ENCODE data around the gene RARRES1. TPM values are rescaled to one million over a fixed set of nuclear protein-coding genes. Genes with fewer than 3 reads are reported as not detected.

Gene RARRES1
- total and polyA plus RNA-seq, 5 donors from 2014 or later = not detected

GRCh38 chr3:158775426-158776410 is 43.5 kb upstream of the RARRES1 start:
- no peak overlapping the region for H3K4me3 Mint-ChIP-seq
- Histone ChIP-seq H3K9me3 (ENCODE audit: control insufficient read depth in 2 of 2, low read length in 2 of 2) (no peaks in the 10 kb centered on the region), H3K4me1 (ENCODE audit: control insufficient read depth, insufficient read depth, low read length, poor library complexity, severe bottlenecking) (no peaks in the 10 kb centered on the region), H3K27ac (ENCODE audit: insufficient read depth, low read length, poor library complexity, severe bottlenecking) (no peak overlapping the region), H3K36me3 (ENCODE audit: control insufficient read depth, insufficient read depth, low read length) (no peaks in the 10 kb centered on the region), H3K27me3 (ENCODE audit: control insufficient read depth, insufficient read depth, low read length) (no peaks in the 10 kb centered on the region), H3K4me3 (ENCODE audit: low read depth, low read length) (no peak overlapping the region)
- peak in 1 of 3 donors; percentile 34 for DNase-seq
- ATAC-seq (ENCODE audit: low read depth in 2 of 2) = no peak
- H3K4me1 Mint-ChIP-seq = peaks cover 3 to 13% (median 5%) of the 10 kb centered on the region in 4 donors
- H3K27ac Mint-ChIP-seq = no peak overlapping the region
- peaks cover 5% of the 10 kb centered on the region for H3K27me3 Mint-ChIP-seq
- H3K9me3 Mint-ChIP-seq = peaks cover 0 to 1% (median 0%) of the 10 kb centered on the region in 7 donors
- H3K36me3 Mint-ChIP-seq = no peaks in the 10 kb centered on the region

GRCh38 chr3:158774965-158775364 is 42.7 kb upstream of the RARRES1 start:
- no peak overlapping the region for H3K27ac ChIP-seq (ENCODE audit: insufficient read depth, low read length, poor library complexity, severe bottlenecking)
- Mint-ChIP-seq H3K36me3 (no peaks in the 10 kb centered on the region), H3K4me1 (peaks cover 3 to 13% (median 5%) of the 10 kb centered on the region in 4 donors), H3K9me3 (peaks cover 0 to 1% (median 0%) of the 10 kb centered on the region in 7 donors), H3K4me3 (no peak overlapping the region), H3K27me3 (peaks cover 9% of the 10 kb centered on the region), H3K27ac (no peak overlapping the region)
- H3K36me3 ChIP-seq (ENCODE audit: control insufficient read depth, insufficient read depth, low read length) = no peaks in the 10 kb centered on the region
- DNase-seq (no peak), ATAC-seq (ENCODE audit: low read depth in 2 of 2) (no peak)
- H3K4me3 ChIP-seq (ENCODE audit: low read depth, low read length) = no peak overlapping the region
- H3K9me3 ChIP-seq (ENCODE audit: control insufficient read depth in 2 of 2, low read length in 2 of 2) = no peaks in the 10 kb centered on the region
- no peaks in the 10 kb centered on the region for H3K27me3 ChIP-seq (ENCODE audit: control insufficient read depth, insufficient read depth, low read length)
- no peaks in the 10 kb centered on the region for H3K4me1 ChIP-seq (ENCODE audit: control insufficient read depth, insufficient read depth, low read length, poor library complexity, severe bottlenecking)

- Mint-ChIP-seq H3K36me3 (no peaks in the 10 kb centered on the region), H3K27me3 (peaks cover 8% of the 10 kb centered on the region), H3K4me3 (no peak overlapping the region), H3K9me3 (peaks cover 0 to 1% (median 0%) of the 10 kb centered on the region in 7 donors), H3K4me1 (peaks cover 3 to 13% (median 5%) of the 10 kb centered on the region in 4 donors), H3K27ac (no peak overlapping the region)
- no peak for ATAC-seq (ENCODE audit: low read depth in 2 of 2)
- Histone ChIP-seq H3K27me3 (ENCODE audit: control insufficient read depth, insufficient read depth, low read length) (no peaks in the 10 kb centered on the region), H3K4me3 (ENCODE audit: low read depth, low read length) (no peak overlapping the region), H3K27ac (ENCODE audit: insufficient read depth, low read length, poor library complexity, severe bottlenecking) (no peak overlapping the region), H3K4me1 (ENCODE audit: control insufficient read depth, insufficient read depth, low read length, poor library complexity, severe bottlenecking) (no peaks in the 10 kb centered on the region), H3K36me3 (ENCODE audit: control insufficient read depth, insufficient read depth, low read length) (no peaks in the 10 kb centered on the region), H3K9me3 (ENCODE audit: control insufficient read depth in 2 of 2, low read length in 2 of 2) (no peaks in the 10 kb centered on the region)
- DNase-seq = no peak
Measured at GRCh38 chr3:158773845-158774830, 41.9 kb upstream of the RARRES1 start.

GRCh38 chr3:158773166-158773565 is 40.9 kb upstream of the RARRES1 start:
- H3K27ac ChIP-seq (ENCODE audit: insufficient read depth, low read length, poor library complexity, severe bottlenecking) = no peak overlapping the region
- Mint-ChIP-seq H3K9me3 (peaks cover 0 to 1% (median 0%) of the 10 kb centered on the region in 7 donors), H3K27ac (no peak overlapping the region), H3K36me3 (no peaks in the 10 kb centered on the region), H3K4me3 (no peak overlapping the region), H3K4me1 (peaks cover 3 to 13% (median 5%) of the 10 kb centered on the region in 4 donors), H3K27me3 (peaks cover 4% of the 10 kb centered on the region)
- H3K27me3 ChIP-seq (ENCODE audit: control insufficient read depth, insufficient read depth, low read length) = no peaks in the 10 kb centered on the region
- H3K4me1 ChIP-seq (ENCODE audit: control insufficient read depth, insufficient read depth, low read length, poor library complexity, severe bottlenecking) = no peaks in the 10 kb centered on the region
- H3K4me3 ChIP-seq (ENCODE audit: low read depth, low read length) = no peak overlapping the region
- DNase-seq = no peak
- no peaks in the 10 kb centered on the region for H3K9me3 ChIP-seq (ENCODE audit: control insufficient read depth in 2 of 2, low read length in 2 of 2)
- no peak for ATAC-seq (ENCODE audit: low read depth in 2 of 2)
- no peaks in the 10 kb centered on the region for H3K36me3 ChIP-seq (ENCODE audit: control insufficient read depth, insufficient read depth, low read length)

GRCh38 chr3:158771982-158772381 is 39.7 kb upstream of the RARRES1 start:
- no peak overlapping the region for H3K27ac ChIP-seq (ENCODE audit: insufficient read depth, low read length, poor library complexity, severe bottlenecking)
- no peaks in the 10 kb centered on the region for H3K9me3 ChIP-seq (ENCODE audit: control insufficient read depth in 2 of 2, low read length in 2 of 2)
- H3K27ac Mint-ChIP-seq = peak overlapping the region in 1 of 3 donors; percentile 7
- H3K27me3 Mint-ChIP-seq = peaks cover 4% of the 10 kb centered on the region
- no peak overlapping the region for H3K4me3 Mint-ChIP-seq
- ATAC-seq (ENCODE audit: low read depth in 2 of 2) = no peak
- no peaks in the 10 kb centered on the region for H3K9me3 Mint-ChIP-seq
- no peak for DNase-seq
- H3K36me3 Mint-ChIP-seq = no peaks in the 10 kb centered on the region
- no peaks in the 10 kb centered on the region for H3K36me3 ChIP-seq (ENCODE audit: control insufficient read depth, insufficient read depth, low read length)
- H3K4me3 ChIP-seq (ENCODE audit: low read depth, low read length) = no peak overlapping the region
- H3K27me3 ChIP-seq (ENCODE audit: control insufficient read depth, insufficient read depth, low read length) = no peaks in the 10 kb centered on the region
- peaks cover 3 to 13% (median 5%) of the 10 kb centered on the region in 4 donors for H3K4me1 Mint-ChIP-seq
- no peaks in the 10 kb centered on the region for H3K4me1 ChIP-seq (ENCODE audit: control insufficient read depth, insufficient read depth, low read length, poor library complexity, severe bottlenecking)

- H3K36me3 Mint-ChIP-seq = no peaks in the 10 kb centered on the region
- H3K36me3 ChIP-seq (ENCODE audit: control insufficient read depth, insufficient read depth, low read length) = no peaks in the 10 kb centered on the region
- DNase-seq = no peak
- H3K4me3 ChIP-seq (ENCODE audit: low read depth, low read length) = no peak overlapping the region
- H3K9me3 Mint-ChIP-seq = no peaks in the 10 kb centered on the region
- H3K4me1 Mint-ChIP-seq = peaks cover 3 to 13% (median 5%) of the 10 kb centered on the region in 4 donors
- no peak for ATAC-seq (ENCODE audit: low read depth in 2 of 2)
- H3K27ac Mint-ChIP-seq = peak overlapping the region in 1 of 3 donors; percentile 7
- H3K9me3 ChIP-seq (ENCODE audit: control insufficient read depth in 2 of 2, low read length in 2 of 2) = no peaks in the 10 kb centered on the region
- no peak overlapping the region for H3K4me3 Mint-ChIP-seq
- no peaks in the 10 kb centered on the region for H3K4me1 ChIP-seq (ENCODE audit: control insufficient read depth, insufficient read depth, low read length, poor library complexity, severe bottlenecking)
- peaks cover 8% of the 10 kb centered on the region for H3K27me3 Mint-ChIP-seq
- H3K27me3 ChIP-seq (ENCODE audit: control insufficient read depth, insufficient read depth, low read length) = no peaks in the 10 kb centered on the region
- no peak overlapping the region for H3K27ac ChIP-seq (ENCODE audit: insufficient read depth, low read length, poor library complexity, severe bottlenecking)
Measured at GRCh38 chr3:158771577-158771976, 39.3 kb upstream of the RARRES1 start.

- no peak for ATAC-seq (ENCODE audit: low read depth in 2 of 2)
- no peaks in the 10 kb centered on the region for H3K9me3 ChIP-seq (ENCODE audit: control insufficient read depth in 2 of 2, low read length in 2 of 2)
- no peak overlapping the region for H3K27ac Mint-ChIP-seq
- no peak overlapping the region for H3K4me3 ChIP-seq (ENCODE audit: low read depth, low read length)
- H3K4me3 Mint-ChIP-seq = no peak overlapping the region
- H3K4me1 Mint-ChIP-seq = peaks cover 3 to 13% (median 5%) of the 10 kb centered on the region in 4 donors
- DNase-seq = no peak
- H3K4me1 ChIP-seq (ENCODE audit: control insufficient read depth, insufficient read depth, low read length, poor library complexity, severe bottlenecking) = no peaks in the 10 kb centered on the region
- H3K27ac ChIP-seq (ENCODE audit: insufficient read depth, low read length, poor library complexity, severe bottlenecking) = no peak overlapping the region
- H3K27me3 Mint-ChIP-seq = peaks cover 12% of the 10 kb centered on the region
- no peaks in the 10 kb centered on the region for H3K36me3 Mint-ChIP-seq
- no peaks in the 10 kb centered on the region for H3K27me3 ChIP-seq (ENCODE audit: control insufficient read depth, insufficient read depth, low read length)
- H3K36me3 ChIP-seq (ENCODE audit: control insufficient read depth, insufficient read depth, low read length) = no peaks in the 10 kb centered on the region
- no peaks in the 10 kb centered on the region for H3K9me3 Mint-ChIP-seq
Measured at GRCh38 chr3:158770741-158771350, 38.6 kb upstream of the RARRES1 start.

All from CD4-positive, CD25-positive, alpha-beta regulatory T cell (primary cell).